Measurements from ENCODE around the gene ALDH1A1. TPM values are rescaled to one million over a fixed set of nuclear protein-coding genes. Genes with fewer than 3 reads are reported as not detected.

ALDH1A1 gene
- total and polyA plus RNA-seq, 2 of the 8 experiments (the other 6 are each of a cell fraction or from before 2014, with no cell fraction given) = 0.50 to 0.82 TPM

DNA sequence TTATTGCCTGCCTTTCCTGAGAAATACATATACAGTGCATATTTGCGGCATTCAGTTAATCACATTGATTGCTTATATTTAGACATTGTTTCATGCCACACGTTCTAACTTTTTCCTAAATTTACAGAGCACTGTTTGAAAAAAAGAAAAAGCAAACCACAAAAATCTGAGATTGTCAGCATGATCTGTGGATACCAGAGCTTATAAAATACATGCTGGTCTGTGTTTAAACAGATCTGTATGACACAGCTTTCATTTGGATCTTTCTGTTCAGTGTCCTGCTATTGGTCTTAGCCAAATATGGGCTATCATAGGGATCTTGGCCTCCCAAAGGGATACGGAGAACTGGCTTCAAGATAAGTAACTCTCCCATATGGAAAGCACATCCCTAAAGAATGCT lies 20.2 kb downstream of the ALDH1A1 start (continued):
- TF ChIP-seq, protein P1, sequence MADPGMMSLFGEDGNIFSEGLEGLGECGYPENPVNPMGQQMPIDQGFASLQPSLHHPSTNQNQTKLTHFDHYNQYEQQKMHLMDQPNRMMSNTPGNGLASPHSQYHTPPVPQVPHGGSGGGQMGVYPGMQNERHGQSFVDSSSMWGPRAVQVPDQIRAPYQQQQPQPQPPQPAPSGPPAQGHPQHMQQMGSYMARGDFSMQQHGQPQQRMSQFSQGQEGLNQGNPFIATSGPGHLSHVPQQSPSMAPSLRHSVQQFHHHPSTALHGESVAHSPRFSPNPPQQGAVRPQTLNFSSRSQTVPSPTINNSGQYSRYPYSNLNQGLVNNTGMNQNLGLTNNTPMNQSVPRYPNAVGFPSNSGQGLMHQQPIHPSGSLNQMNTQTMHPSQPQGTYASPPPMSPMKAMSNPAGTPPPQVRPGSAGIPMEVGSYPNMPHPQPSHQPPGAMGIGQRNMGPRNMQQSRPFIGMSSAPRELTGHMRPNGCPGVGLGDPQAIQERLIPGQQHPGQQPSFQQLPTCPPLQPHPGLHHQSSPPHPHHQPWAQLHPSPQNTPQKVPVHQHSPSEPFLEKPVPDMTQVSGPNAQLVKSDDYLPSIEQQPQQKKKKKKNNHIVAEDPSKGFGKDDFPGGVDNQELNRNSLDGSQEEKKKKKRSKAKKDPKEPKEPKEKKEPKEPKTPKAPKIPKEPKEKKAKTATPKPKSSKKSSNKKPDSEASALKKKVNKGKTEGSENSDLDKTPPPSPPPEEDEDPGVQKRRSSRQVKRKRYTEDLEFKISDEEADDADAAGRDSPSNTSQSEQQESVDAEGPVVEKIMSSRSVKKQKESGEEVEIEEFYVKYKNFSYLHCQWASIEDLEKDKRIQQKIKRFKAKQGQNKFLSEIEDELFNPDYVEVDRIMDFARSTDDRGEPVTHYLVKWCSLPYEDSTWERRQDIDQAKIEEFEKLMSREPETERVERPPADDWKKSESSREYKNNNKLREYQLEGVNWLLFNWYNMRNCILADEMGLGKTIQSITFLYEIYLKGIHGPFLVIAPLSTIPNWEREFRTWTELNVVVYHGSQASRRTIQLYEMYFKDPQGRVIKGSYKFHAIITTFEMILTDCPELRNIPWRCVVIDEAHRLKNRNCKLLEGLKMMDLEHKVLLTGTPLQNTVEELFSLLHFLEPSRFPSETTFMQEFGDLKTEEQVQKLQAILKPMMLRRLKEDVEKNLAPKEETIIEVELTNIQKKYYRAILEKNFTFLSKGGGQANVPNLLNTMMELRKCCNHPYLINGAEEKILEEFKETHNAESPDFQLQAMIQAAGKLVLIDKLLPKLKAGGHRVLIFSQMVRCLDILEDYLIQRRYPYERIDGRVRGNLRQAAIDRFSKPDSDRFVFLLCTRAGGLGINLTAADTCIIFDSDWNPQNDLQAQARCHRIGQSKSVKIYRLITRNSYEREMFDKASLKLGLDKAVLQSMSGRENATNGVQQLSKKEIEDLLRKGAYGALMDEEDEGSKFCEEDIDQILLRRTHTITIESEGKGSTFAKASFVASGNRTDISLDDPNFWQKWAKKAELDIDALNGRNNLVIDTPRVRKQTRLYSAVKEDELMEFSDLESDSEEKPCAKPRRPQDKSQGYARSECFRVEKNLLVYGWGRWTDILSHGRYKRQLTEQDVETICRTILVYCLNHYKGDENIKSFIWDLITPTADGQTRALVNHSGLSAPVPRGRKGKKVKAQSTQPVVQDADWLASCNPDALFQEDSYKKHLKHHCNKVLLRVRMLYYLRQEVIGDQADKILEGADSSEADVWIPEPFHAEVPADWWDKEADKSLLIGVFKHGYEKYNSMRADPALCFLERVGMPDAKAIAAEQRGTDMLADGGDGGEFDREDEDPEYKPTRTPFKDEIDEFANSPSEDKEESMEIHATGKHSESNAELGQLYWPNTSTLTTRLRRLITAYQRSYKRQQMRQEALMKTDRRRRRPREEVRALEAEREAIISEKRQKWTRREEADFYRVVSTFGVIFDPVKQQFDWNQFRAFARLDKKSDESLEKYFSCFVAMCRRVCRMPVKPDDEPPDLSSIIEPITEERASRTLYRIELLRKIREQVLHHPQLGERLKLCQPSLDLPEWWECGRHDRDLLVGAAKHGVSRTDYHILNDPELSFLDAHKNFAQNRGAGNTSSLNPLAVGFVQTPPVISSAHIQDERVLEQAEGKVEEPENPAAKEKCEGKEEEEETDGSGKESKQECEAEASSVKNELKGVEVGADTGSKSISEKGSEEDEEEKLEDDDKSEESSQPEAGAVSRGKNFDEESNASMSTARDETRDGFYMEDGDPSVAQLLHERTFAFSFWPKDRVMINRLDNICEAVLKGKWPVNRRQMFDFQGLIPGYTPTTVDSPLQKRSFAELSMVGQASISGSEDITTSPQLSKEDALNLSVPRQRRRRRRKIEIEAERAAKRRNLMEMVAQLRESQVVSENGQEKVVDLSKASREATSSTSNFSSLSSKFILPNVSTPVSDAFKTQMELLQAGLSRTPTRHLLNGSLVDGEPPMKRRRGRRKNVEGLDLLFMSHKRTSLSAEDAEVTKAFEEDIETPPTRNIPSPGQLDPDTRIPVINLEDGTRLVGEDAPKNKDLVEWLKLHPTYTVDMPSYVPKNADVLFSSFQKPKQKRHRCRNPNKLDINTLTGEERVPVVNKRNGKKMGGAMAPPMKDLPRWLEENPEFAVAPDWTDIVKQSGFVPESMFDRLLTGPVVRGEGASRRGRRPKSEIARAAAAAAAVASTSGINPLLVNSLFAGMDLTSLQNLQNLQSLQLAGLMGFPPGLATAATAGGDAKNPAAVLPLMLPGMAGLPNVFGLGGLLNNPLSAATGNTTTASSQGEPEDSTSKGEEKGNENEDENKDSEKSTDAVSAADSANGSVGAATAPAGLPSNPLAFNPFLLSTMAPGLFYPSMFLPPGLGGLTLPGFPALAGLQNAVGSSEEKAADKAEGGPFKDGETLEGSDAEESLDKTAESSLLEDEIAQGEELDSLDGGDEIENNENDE (IDR thresholded peaks at IDR 0.05; ENCODE audit: insufficient replicate concordance, low read length) = no peak
- TF ChIP-seq CREB1 (IDR thresholded peaks at IDR 0.05) (no peak), EGR1 (IDR thresholded peaks at IDR 0.05; ENCODE audit: borderline replicate concordance, low read depth, low read length) (no peak), ASH2L (IDR thresholded peaks at IDR 0.05; ENCODE audit: low read length) (no peak), POLR2A (IDR thresholded peaks at IDR 0.05; ENCODE audit: control extremely low read depth in 1 of 2, low read depth in 2 of 2, low read length in 2 of 2) (no peak), BCL11A (IDR thresholded peaks at IDR 0.05; ENCODE audit: low read depth in 2 of 2, low read length in 2 of 2) (no peak), RBBP5 (IDR thresholded peaks at IDR 0.05; ENCODE audit: borderline replicate concordance, low read depth, low read length) (no peak)

Measured in H1 (cell line).